WTC11 (cell line): ENCODE measurements around the gene TUBB4B.

Source experiments
- CTCF ChIP-seq: fragments of 200-600 bp; IDR thresholded peaks from 2 replicates; pipeline ENCODE4 v1.8.0; 2022; ENCODE audit warnings: antibody characterized with exemption
- MAX ChIP-seq: sonication (generic); formaldehyde crosslinking; IDR thresholded peaks from 2 replicates; pipeline ENCODE4 v1.8.0; 2022; ENCODE audit warnings: mild to moderate bottlenecking, missing genetic modification reagents
- NR2C2 ChIP-seq: sonication (generic); formaldehyde crosslinking; IDR thresholded peaks from 2 replicates; pipeline ENCODE4 v1.8.0; 2022; ENCODE audit warnings: mild to moderate bottlenecking, missing genetic modification reagents
- PREB ChIP-seq: sonication (generic); formaldehyde crosslinking; IDR thresholded peaks from 2 replicates; pipeline ENCODE4 v1.8.1; 2022; ENCODE audit warnings: mild to moderate bottlenecking, missing genetic modification reagents, moderate library complexity, borderline replicate concordance
- ZNF317 ChIP-seq: sonication (generic); formaldehyde crosslinking; IDR thresholded peaks from 2 replicates; pipeline ENCODE4 v1.8.1; 2023; ENCODE audit warnings: low read depth, mild to moderate bottlenecking, moderate library complexity, missing genetic modification reagents, borderline replicate concordance

- TF ChIP-seq ZNF317 = no peak
- TF ChIP-seq CTCF = no peak
- TF ChIP-seq PREB = no peak
- peak; percentile 81 for TF ChIP-seq MAX (CRISPR knock-in tag)
- no peak for TF ChIP-seq NR2C2 (CRISPR knock-in tag)
Observed at GRCh38 chr9:137200311-137201204, 40.5 kb upstream of the TUBB4B start, which contains the start of gene TPRN.
